HEK293 (cell line): Measurements from ENCODE around the gene TOPBP1.

ENCODE experiments used
- CTCF ChIA-PET: fragments of 350-600 bp; formaldehyde crosslinking; extraction: SDS; loops from one replicate; lab custom pipeline; 2021; ENCODE audit warnings: antibody characterized with exemption; lab: Yijun Ruan, JAX
- POLR2A ChIA-PET: fragments of 300-600 bp; formaldehyde crosslinking; extraction: SDS; loops from one replicate; lab custom pipeline; 2020; ENCODE audit warnings: antibody characterized with exemption, inconsistent platforms; lab: Yijun Ruan, JAX
- H3K27ac ChIP-seq: fragments of 200-500 bp; sonication (Bioruptor generic); 2 replicates; pipeline ENCODE4 v1.5.1; 2014; ENCODE audit warnings: low read depth, low read length, control low read depth, inconsistent platforms; ENCODE audit errors: extremely low read depth
- H3K36me3 ChIP-seq, 2 experiments: fragments of 200-500 bp in 1 of 2; sonication (Bioruptor generic) in 1 of 2; 1 replicate in 1 of 2; 2 replicates in 1 of 2; pipeline ENCODE4 v1.5.1; 2014 to 2017; ENCODE audit warnings: inconsistent platforms in 2 of 2, low read length in 2 of 2; ENCODE audit not compliant: control insufficient read depth in 2 of 2, insufficient read depth in 1 of 2
- H3K4me1 ChIP-seq: fragments of 200-500 bp; sonication (Bioruptor generic); 2 replicates; pipeline ENCODE4 v1.5.1; 2014; ENCODE audit warnings: mild to moderate bottlenecking, low read length, inconsistent platforms; ENCODE audit not compliant: control insufficient read depth, insufficient read depth
- H3K4me3 ChIP-seq: 2 replicates; pipeline ENCODE4 v1.5.1; 2011; ENCODE audit warnings: low read depth, mild to moderate bottlenecking, control low read depth, low read length, moderate library complexity
- H3K9me3 ChIP-seq: fragments of 200-500 bp; sonication (Bioruptor generic); 2 replicates; pipeline ENCODE4 v1.5.1; 2014; ENCODE audit warnings: low read depth, low read length, inconsistent platforms; ENCODE audit not compliant: control insufficient read depth, insufficient read depth
- GLI2 ChIP-seq: fragments of 450-650 bp; formaldehyde crosslinking; IDR thresholded peaks from 2 replicates; pipeline ENCODE4; 2017; ENCODE audit warnings: missing biosample characterization, missing genetic modification characterization, low read depth, borderline replicate concordance
- OSR2 ChIP-seq: fragments of 450-650 bp; formaldehyde crosslinking; IDR thresholded peaks from 2 replicates; pipeline ENCODE4 v1.5.1; 2016; ENCODE audit warnings: missing biosample characterization, missing genetic modification characterization
- PRDM1 ChIP-seq: fragments of 450-650 bp; formaldehyde crosslinking; IDR thresholded peaks from 2 replicates; pipeline ENCODE4; 2016; ENCODE audit warnings: missing biosample characterization, missing genetic modification characterization
- RBAK ChIP-seq: fragments of 450-650 bp; formaldehyde crosslinking; IDR thresholded peaks from 2 replicates; pipeline ENCODE4 v1.5.1; 2016; ENCODE audit warnings: missing biosample characterization, missing genetic modification characterization
- SCRT1 ChIP-seq: fragments of 450-650 bp; formaldehyde crosslinking; IDR thresholded peaks from 2 replicates; pipeline ENCODE4 v1.5.1; 2016; ENCODE audit warnings: missing biosample characterization, missing genetic modification characterization, borderline replicate concordance
- TRIM28 ChIP-seq: IDR thresholded peaks from 2 replicates; pipeline ENCODE4 v1.6.1; 2011; ENCODE audit warnings: low read length, control low read depth, borderline replicate concordance
- ZBTB17 ChIP-seq: fragments of 450-650 bp; formaldehyde crosslinking; IDR thresholded peaks from 2 replicates; pipeline ENCODE4 v1.5.1; 2016; ENCODE audit warnings: missing biosample characterization, missing genetic modification characterization
- ZBTB21 ChIP-seq: fragments of 450-650 bp; formaldehyde crosslinking; IDR thresholded peaks from 2 replicates; pipeline ENCODE4 v1.5.1; 2017; ENCODE audit warnings: missing biosample characterization, missing genetic modification characterization
- ZEB2 ChIP-seq: fragments of 450-650 bp; formaldehyde crosslinking; IDR thresholded peaks from 2 replicates; pipeline ENCODE4 v1.5.1; 2016; ENCODE audit warnings: missing biosample characterization, missing genetic modification characterization
- ZFP3 ChIP-seq: fragments of 450-650 bp; formaldehyde crosslinking; IDR thresholded peaks from 2 replicates; pipeline ENCODE4 v1.5.1; 2016; ENCODE audit warnings: low read depth, missing biosample characterization, missing genetic modification characterization
- ZIC2 ChIP-seq: fragments of 450-650 bp; formaldehyde crosslinking; IDR thresholded peaks from 2 replicates; pipeline ENCODE4 v1.5.1; 2016; ENCODE audit warnings: missing biosample characterization, missing genetic modification characterization
- ZNF114 ChIP-seq: fragments of 450-650 bp; formaldehyde crosslinking; IDR thresholded peaks from 2 replicates; pipeline ENCODE4 v1.5.0; 2017; ENCODE audit warnings: missing biosample characterization, missing genetic modification characterization
- ZNF324 ChIP-seq: fragments of 450-650 bp; formaldehyde crosslinking; IDR thresholded peaks from 2 replicates; pipeline ENCODE4 v1.5.1; 2016; ENCODE audit warnings: missing biosample characterization, missing genetic modification characterization
- ZNF335 ChIP-seq: fragments of 450-650 bp; formaldehyde crosslinking; conservative IDR thresholded peaks from 2 replicates; pipeline ENCODE4 v1.5.1; 2016; ENCODE audit warnings: missing biosample characterization, missing genetic modification characterization
- ZNF433 ChIP-seq: fragments of 450-650 bp; formaldehyde crosslinking; IDR thresholded peaks from 2 replicates; pipeline ENCODE4 v1.5.1; 2016; ENCODE audit warnings: missing biosample characterization, missing genetic modification characterization, low read depth
- ZNF48 ChIP-seq: fragments of 450-650 bp; formaldehyde crosslinking; IDR thresholded peaks from 2 replicates; pipeline ENCODE4 v1.5.1; 2016; ENCODE audit warnings: missing biosample characterization, missing genetic modification characterization
- ZNF561 ChIP-seq: fragments of 450-650 bp; IDR thresholded peaks from 2 replicates; pipeline ENCODE4 v1.5.1; 2018; ENCODE audit warnings: missing biosample characterization, missing genetic modification characterization, borderline replicate concordance
- ZNF654 ChIP-seq: fragments of 450-650 bp; formaldehyde crosslinking; IDR thresholded peaks from 2 replicates; pipeline ENCODE4 v1.5.1; 2016; ENCODE audit warnings: low read depth, missing biosample characterization, missing genetic modification characterization
- ZNF660 ChIP-seq: fragments of 450-650 bp; IDR thresholded peaks from 2 replicates; pipeline ENCODE4 v1.5.1; 2018; ENCODE audit warnings: missing biosample characterization, mild to moderate bottlenecking, missing genetic modification characterization
- ZNF664 ChIP-seq: fragments of 450-650 bp; formaldehyde crosslinking; IDR thresholded peaks from 2 replicates; pipeline ENCODE4 v1.5.1; 2016; ENCODE audit warnings: missing biosample characterization, missing genetic modification characterization
- ZNF707 ChIP-seq: fragments of 450-650 bp; formaldehyde crosslinking; IDR thresholded peaks from 2 replicates; pipeline ENCODE4 v1.5.1; 2016; ENCODE audit warnings: missing biosample characterization, missing genetic modification characterization
- ZNF768 ChIP-seq: fragments of 450-650 bp; formaldehyde crosslinking; IDR thresholded peaks from 2 replicates; pipeline ENCODE4 v1.5.1; 2018; ENCODE audit warnings: missing biosample characterization, mild to moderate bottlenecking, missing genetic modification characterization
- ZNF830 ChIP-seq: fragments of 450-650 bp; IDR thresholded peaks from 2 replicates; pipeline ENCODE4 v1.5.0; 2018; ENCODE audit warnings: missing biosample characterization, missing genetic modification characterization, low read depth, mild to moderate bottlenecking, moderate library complexity
- ZNF843 ChIP-seq: fragments of 450-650 bp; formaldehyde crosslinking; IDR thresholded peaks from 2 replicates; pipeline ENCODE4 v1.5.1; 2016; ENCODE audit warnings: missing biosample characterization, missing genetic modification characterization
- ZSCAN23 ChIP-seq: fragments of 450-650 bp; formaldehyde crosslinking; IDR thresholded peaks from 2 replicates; pipeline ENCODE4 v1.5.1; 2016; ENCODE audit warnings: missing biosample characterization, missing genetic modification characterization
- TF ChIP-seq, protein P1 (sequence below): fragments of 450-650 bp; formaldehyde crosslinking; conservative IDR thresholded peaks from 2 replicates; pipeline ENCODE4 v1.5.1; 2016; ENCODE audit warnings: low read depth, missing biosample characterization, missing genetic modification characterization
- TF ChIP-seq, protein P2 (sequence below): fragments of 450-650 bp; formaldehyde crosslinking; IDR thresholded peaks from 2 replicates; pipeline ENCODE4 v1.5.1; 2016; ENCODE audit warnings: missing biosample characterization, missing genetic modification characterization
- TF ChIP-seq, protein P3 (sequence below): fragments of 450-650 bp; formaldehyde crosslinking; IDR thresholded peaks from 2 replicates; pipeline ENCODE4 v1.5.1; 2017; ENCODE audit warnings: missing biosample characterization, missing genetic modification characterization
- TF ChIP-seq, protein P4 (sequence below): fragments of 450-650 bp; formaldehyde crosslinking; IDR thresholded peaks from 2 replicates; pipeline ENCODE4 v1.5.1; 2016; ENCODE audit warnings: missing biosample characterization, missing genetic modification characterization
- TF ChIP-seq, protein P5 (sequence below): fragments of 450-650 bp; formaldehyde crosslinking; IDR thresholded peaks from 2 replicates; pipeline ENCODE4 v1.5.1; 2016; ENCODE audit warnings: missing biosample characterization, missing genetic modification characterization

TOPBP1 gene

DNA sequence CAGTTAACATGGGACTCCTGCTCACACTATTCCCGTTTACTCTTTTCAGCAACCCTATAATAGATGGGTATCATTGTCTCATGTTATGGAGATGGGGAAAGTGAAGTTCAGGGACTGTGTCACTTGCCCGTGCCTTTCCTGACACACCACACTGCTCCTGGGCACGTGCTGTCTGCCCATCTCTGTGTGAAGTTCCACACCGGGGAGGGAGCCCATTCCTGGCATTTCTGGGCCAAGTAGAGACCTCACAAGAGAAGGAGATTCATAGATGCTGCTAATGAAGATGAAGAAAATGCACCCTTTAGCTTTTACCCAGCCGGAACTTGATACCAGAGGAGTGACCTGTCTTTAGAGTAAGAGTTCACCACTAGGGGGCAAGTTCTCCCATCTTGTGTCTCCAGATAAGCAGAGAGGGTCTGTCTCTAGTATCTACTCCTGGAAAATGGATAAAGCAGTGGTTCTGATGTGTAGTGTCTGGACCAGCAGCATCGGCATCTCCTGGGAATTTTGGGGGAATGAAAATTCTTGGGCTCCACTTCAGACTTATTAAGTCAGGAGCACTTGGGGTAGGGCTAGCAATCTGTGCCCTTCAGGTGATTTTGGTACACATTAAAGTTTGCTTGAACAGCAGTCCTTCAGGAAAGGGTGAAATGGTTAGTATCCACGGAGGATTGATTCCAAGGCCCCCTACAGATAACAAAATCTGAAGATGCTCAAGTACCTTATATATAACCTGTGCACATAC lies 2.0 kb upstream of the TOPBP1 start:
- Histone ChIP-seq H3K4me1 (peaks cover 5% of the 10 kb centered on the region), H3K27ac (no peak overlapping the region), H3K36me3 (peaks cover 5 to 16% of the 10 kb centered on the region in 2 experiments), H3K4me3 (no peak overlapping the region)
- POLR2A ChIA-PET, result no interaction called here
- TF ChIP-seq ZNF114 (tag by site-specific recombination) (no peak), PRDM1 (tag by site-specific recombination) (peak; percentile 24; the same call in 1 of the 2 replicates), ZNF324 (tag by site-specific recombination) (no peak), ZFP3 (no peak), ZNF48 (tag by site-specific recombination) (no peak), OSR2 (tag by site-specific recombination) (no peak), ZNF433 (tag by site-specific recombination) (no peak), ZBTB17 (tag by site-specific recombination) (0 out of 2 replicates have a peak, but pooled peaks have one; percentile 42), ZNF561 (no peak), ZNF660 (tag by site-specific recombination) (0 out of 2 replicates have a peak, but pooled peaks have one; percentile 40), ZNF335 (tag by site-specific recombination) (no peak), GLI2 (tag by site-specific recombination) (no peak), ZIC2 (tag by site-specific recombination) (no peak), ZNF707 (tag by site-specific recombination) (no peak), SCRT1 (tag by site-specific recombination) (no peak), ZNF843 (no peak), RBAK (no peak), ZBTB21 (tag by site-specific recombination) (no peak), ZSCAN23 (tag by site-specific recombination) (no peak), ZNF664 (tag by site-specific recombination) (no peak), TRIM28 (no peak), ZNF830 (tag by site-specific recombination) (no peak), ZNF654 (tag by site-specific recombination) (peak; percentile 35), ZEB2 (tag by site-specific recombination) (no peak), ZNF768 (tag by site-specific recombination) (no peak)
- TF ChIP-seq, protein P1, sequence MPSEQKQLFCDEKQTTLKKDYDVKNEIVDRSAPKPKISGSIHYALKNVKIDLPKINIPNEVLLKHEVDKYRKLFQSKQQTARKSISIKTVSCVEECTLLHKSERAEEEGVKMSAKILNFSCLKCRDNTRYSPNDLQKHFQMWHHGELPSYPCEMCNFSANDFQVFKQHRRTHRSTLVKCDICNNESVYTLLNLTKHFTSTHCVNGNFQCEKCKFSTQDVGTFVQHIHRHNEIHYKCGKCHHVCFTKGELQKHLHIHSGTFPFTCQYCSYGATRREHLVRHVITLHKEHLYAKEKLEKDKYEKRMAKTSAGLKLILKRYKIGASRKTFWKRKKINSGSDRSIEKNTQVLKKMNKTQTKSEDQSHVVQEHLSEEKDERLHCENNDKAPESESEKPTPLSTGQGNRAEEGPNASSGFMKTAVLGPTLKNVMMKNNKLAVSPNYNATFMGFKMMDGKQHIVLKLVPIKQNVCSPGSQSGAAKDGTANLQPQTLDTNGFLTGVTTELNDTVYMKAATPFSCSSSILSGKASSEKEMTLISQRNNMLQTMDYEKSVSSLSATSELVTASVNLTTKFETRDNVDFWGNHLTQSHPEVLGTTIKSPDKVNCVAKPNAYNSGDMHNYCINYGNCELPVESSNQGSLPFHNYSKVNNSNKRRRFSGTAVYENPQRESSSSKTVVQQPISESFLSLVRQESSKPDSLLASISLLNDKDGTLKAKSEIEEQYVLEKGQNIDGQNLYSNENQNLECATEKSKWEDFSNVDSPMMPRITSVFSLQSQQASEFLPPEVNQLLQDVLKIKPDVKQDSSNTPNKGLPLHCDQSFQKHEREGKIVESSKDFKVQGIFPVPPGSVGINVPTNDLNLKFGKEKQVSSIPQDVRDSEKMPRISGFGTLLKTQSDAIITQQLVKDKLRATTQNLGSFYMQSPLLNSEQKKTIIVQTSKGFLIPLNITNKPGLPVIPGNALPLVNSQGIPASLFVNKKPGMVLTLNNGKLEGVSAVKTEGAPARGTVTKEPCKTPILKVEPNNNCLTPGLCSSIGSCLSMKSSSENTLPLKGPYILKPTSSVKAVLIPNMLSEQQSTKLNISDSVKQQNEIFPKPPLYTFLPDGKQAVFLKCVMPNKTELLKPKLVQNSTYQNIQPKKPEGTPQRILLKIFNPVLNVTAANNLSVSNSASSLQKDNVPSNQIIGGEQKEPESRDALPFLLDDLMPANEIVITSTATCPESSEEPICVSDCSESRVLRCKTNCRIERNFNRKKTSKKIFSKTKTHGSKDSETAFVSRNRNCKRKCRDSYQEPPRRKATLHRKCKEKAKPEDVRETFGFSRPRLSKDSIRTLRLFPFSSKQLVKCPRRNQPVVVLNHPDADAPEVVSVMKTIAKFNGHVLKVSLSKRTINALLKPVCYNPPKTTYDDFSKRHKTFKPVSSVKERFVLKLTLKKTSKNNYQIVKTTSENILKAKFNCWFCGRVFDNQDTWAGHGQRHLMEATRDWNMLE, result no peak
- TF ChIP-seq, protein P2, sequence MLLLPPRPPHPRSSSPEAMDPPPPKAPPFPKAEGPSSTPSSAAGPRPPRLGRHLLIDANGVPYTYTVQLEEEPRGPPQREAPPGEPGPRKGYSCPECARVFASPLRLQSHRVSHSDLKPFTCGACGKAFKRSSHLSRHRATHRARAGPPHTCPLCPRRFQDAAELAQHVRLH, result no peak
- TF ChIP-seq, protein P3, sequence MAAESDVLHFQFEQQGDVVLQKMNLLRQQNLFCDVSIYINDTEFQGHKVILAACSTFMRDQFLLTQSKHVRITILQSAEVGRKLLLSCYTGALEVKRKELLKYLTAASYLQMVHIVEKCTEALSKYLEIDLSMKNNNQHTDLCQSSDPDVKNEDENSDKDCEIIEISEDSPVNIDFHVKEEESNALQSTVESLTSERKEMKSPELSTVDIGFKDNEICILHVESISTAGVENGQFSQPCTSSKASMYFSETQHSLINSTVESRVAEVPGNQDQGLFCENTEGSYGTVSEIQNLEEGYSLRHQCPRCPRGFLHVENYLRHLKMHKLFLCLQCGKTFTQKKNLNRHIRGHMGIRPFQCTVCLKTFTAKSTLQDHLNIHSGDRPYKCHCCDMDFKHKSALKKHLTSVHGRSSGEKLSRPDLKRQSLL (tag by site-specific recombination), result peak; percentile 40; the same call in 1 of the 2 replicates
- TF ChIP-seq, protein P4, sequence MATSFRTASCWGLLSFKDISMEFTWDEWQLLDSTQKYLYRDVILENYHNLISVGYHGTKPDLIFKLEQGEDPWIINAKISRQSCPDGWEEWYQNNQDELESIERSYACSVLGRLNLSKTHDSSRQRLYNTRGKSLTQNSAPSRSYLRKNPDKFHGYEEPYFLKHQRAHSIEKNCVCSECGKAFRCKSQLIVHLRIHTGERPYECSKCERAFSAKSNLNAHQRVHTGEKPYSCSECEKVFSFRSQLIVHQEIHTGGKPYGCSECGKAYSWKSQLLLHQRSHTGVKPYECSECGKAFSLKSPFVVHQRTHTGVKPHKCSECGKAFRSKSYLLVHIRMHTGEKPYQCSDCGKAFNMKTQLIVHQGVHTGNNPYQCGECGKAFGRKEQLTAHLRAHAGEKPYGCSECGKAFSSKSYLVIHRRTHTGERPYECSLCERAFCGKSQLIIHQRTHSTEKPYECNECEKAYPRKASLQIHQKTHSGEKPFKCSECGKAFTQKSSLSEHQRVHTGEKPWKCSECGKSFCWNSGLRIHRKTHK (tag by site-specific recombination), result no peak
- TF ChIP-seq, protein P5, sequence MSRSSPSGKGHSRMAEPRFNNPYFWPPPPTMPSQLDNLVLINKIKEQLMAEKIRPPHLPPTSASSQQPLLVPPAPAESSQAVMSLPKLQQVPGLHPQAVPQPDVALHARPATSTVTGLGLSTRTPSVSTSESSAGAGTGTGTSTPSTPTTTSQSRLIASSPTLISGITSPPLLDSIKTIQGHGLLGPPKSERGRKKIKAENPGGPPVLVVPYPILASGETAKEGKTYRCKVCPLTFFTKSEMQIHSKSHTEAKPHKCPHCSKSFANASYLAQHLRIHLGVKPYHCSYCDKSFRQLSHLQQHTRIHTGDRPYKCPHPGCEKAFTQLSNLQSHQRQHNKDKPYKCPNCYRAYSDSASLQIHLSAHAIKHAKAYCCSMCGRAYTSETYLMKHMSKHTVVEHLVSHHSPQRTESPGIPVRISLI (tag by site-specific recombination), result no peak
- TF ChIP-seq, all 188 proteins: peak for 5
- no peaks in the 10 kb centered on the region for H3K9me3 ChIP-seq
- CTCF ChIA-PET, result interaction anchor here (0.6 to 1.8 kb wide), 6 partner anchors 13 to 560 kb away, joined by 3 to 6 read pairs (median 3); no protein-coding TSS in a partner anchor
